Measurements from ENCODE around the gene VWA5B1. TPM values are rescaled to one million over a fixed set of nuclear protein-coding genes. Genes with fewer than 3 reads are reported as not detected.

Gene VWA5B1
- total RNA-seq, 5 donors from 2014 or later (not counting 1 experiment from before 2014, with no cell fraction given), result 0.13 to 0.18 (median 0.15) TPM; not detected in 1

DNA sequence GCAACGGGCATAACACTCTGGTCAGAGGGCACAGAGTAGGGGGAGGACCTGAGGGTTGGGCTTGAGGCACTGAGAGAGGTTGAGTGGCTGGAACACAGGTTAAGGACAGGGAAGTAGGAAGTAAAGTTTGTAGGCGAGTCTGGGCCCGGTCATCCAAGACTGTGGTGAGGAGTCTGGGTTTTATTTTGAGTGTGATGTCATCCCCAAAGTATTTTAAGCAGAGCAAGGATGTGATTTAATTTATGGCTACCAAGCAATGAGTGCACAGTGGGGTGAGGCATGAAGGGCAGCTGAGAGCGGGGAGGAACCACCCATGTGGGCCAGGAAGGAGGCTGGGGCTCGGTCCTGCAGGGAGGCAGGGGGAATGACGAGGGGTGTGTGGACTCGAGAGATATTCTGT is 11.2 kb upstream of the VWA5B1 start:
- H3K27me3 Mint-ChIP-seq, result peaks cover 27 to 40% of the 10 kb centered on the region in 2 donors
- no peaks in the 10 kb centered on the region for H3K4me1 ChIP-seq (ENCODE audit: control insufficient read depth in 1 of 2, extremely low read depth in 1 of 2, insufficient read depth in 2 of 2, low read length in 2 of 2)

DNA sequence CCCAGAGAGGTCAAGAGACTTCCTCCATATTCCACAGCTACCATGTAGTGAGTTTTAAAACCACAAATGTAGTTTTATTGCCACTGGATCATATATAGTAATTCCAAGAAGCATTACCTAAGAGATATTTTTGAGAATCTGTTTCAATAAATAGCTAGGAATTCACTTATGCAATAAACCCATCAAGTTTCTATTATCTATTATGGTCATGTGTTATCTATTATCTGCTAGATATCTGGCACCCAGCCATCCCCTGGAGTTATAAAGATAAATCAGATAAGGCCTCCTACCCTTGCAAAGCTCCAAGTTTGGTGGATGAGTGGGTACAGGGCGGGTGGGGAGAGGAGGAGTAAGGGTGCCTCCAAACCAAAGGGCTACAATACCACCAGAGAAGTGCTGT is 10.3 kb upstream of the VWA5B1 start:
- H3K9me3 Mint-ChIP-seq, result peaks cover 0 to 6% (median 0%) of the 10 kb centered on the region in 3 donors
- no peaks in the 10 kb centered on the region for H3K4me1 ChIP-seq (ENCODE audit: control insufficient read depth in 1 of 2, extremely low read depth in 1 of 2, insufficient read depth in 2 of 2, low read length in 2 of 2)
- no CpG with 5 or more reads among the region's 1 CpG for WGBS (ENCODE audit: insufficient coverage)
- ATAC-seq (replicated peaks in 1 of 4) (no peak), DNase-seq (no peak)
- ChIA-PET CTCF (no interaction called here), POLR2A (no interaction called here)
- no peak overlapping the region for H3K27ac ChIP-seq (ENCODE audit: low read length)
- H3K36me3 ChIP-seq (ENCODE audit: control insufficient read depth in 2 of 2, extremely low read depth in 1 of 2, insufficient read depth in 1 of 2, low read length in 1 of 2), result no peaks in the 10 kb centered on the region
- H3K27ac Mint-ChIP-seq, result no peak overlapping the region
- peaks cover 0 to 32% of the 10 kb centered on the region in 2 experiments for H3K27me3 ChIP-seq (replicated peaks in 1 of 2; ENCODE audit: control insufficient read depth in 2 of 2, extremely low read depth in 1 of 2, insufficient read depth in 2 of 2, low read length in 1 of 2)
- H3K27me3 Mint-ChIP-seq, result peaks cover 30 to 46% of the 10 kb centered on the region in 2 donors
- H3K4me3 Mint-ChIP-seq, result no peak overlapping the region
- no peak overlapping the region for H3K4me3 ChIP-seq (ENCODE audit: control insufficient read depth in 1 of 2, extremely low read depth in 1 of 2, low read length in 1 of 2)
- H3K9me3 ChIP-seq, result no peaks in the 10 kb centered on the region
- no peaks in the 10 kb centered on the region for H3K4me1 Mint-ChIP-seq
- peaks cover 3% of the 10 kb centered on the region for H3K36me3 Mint-ChIP-seq

More for the DNA sequence above, 11.2 kb upstream of the VWA5B1 start:
- no peak overlapping the region for H3K4me3 Mint-ChIP-seq
- H3K9me3 Mint-ChIP-seq, result no peaks in the 10 kb centered on the region
- no peak overlapping the region for H3K27ac Mint-ChIP-seq
- Histone ChIP-seq H3K27me3 (replicated peaks in 1 of 2; ENCODE audit: control insufficient read depth in 2 of 2, extremely low read depth in 1 of 2, insufficient read depth in 2 of 2, low read length in 1 of 2) (peaks cover 0 to 35% of the 10 kb centered on the region in 2 experiments), H3K4me3 (ENCODE audit: control insufficient read depth in 1 of 2, extremely low read depth in 1 of 2, low read length in 1 of 2) (no peak overlapping the region), H3K9me3 (no peaks in the 10 kb centered on the region), H3K36me3 (ENCODE audit: control insufficient read depth in 2 of 2, extremely low read depth in 1 of 2, insufficient read depth in 1 of 2, low read length in 1 of 2) (no peaks in the 10 kb centered on the region), H3K27ac (ENCODE audit: low read length) (no peak overlapping the region)
- no peaks in the 10 kb centered on the region for H3K4me1 Mint-ChIP-seq
- no peaks in the 10 kb centered on the region for H3K36me3 Mint-ChIP-seq
- DNase-seq (no peak), ATAC-seq (replicated peaks in 1 of 4) (no peak)
- POLR2A ChIA-PET, result no interaction called here
- CTCF ChIA-PET, result no interaction called here
- WGBS (ENCODE audit: insufficient coverage), result 58% methylated on average over 4 of the region's 7 CpGs

DNA sequence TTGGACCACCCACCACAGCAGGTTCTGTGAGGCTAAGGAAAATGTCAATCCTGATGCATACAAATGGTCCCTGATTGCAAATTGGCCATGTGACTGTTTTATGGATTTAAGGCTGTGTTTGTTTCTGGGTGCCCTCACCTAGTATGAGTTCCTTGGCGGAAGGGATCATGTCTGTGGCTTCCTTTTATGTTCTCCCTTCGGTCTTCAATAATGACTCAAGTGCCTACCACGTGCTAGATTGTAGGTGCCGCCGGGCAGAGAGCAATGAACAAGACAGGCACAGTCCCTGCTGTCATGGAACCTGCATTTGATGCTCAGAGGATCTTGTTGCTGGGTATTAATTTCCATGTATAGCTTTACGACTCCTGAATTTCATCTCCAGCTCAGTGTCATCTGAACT is 9.8 kb upstream of the VWA5B1 start:
- Mint-ChIP-seq H3K4me3 (no peak overlapping the region), H3K27ac (no peak overlapping the region), H3K9me3 (peaks cover 0 to 6% (median 0%) of the 10 kb centered on the region in 3 donors), H3K4me1 (no peaks in the 10 kb centered on the region), H3K36me3 (peaks cover 3% of the 10 kb centered on the region), H3K27me3 (peaks cover 28 to 50% of the 10 kb centered on the region in 2 donors)
- ATAC-seq (replicated peaks in 1 of 4), result no peak
- ChIA-PET CTCF (no interaction called here), POLR2A (no interaction called here)
- DNase-seq, result no peak
- no peak overlapping the region for H3K27ac ChIP-seq (ENCODE audit: low read length)
- WGBS (ENCODE audit: insufficient coverage), result 86% methylated on average over 6 of the region's 6 CpGs
- H3K4me1 ChIP-seq (ENCODE audit: control insufficient read depth in 1 of 2, extremely low read depth in 1 of 2, insufficient read depth in 2 of 2, low read length in 2 of 2), result no peaks in the 10 kb centered on the region
- H3K4me3 ChIP-seq (ENCODE audit: control insufficient read depth in 1 of 2, extremely low read depth in 1 of 2, low read length in 1 of 2), result no peak overlapping the region
- peaks cover 0 to 27% of the 10 kb centered on the region in 2 experiments for H3K27me3 ChIP-seq (replicated peaks in 1 of 2; ENCODE audit: control insufficient read depth in 2 of 2, extremely low read depth in 1 of 2, insufficient read depth in 2 of 2, low read length in 1 of 2)
- H3K9me3 ChIP-seq, result no peaks in the 10 kb centered on the region
- no peaks in the 10 kb centered on the region for H3K36me3 ChIP-seq (ENCODE audit: control insufficient read depth in 2 of 2, extremely low read depth in 1 of 2, insufficient read depth in 1 of 2, low read length in 1 of 2)

DNA sequence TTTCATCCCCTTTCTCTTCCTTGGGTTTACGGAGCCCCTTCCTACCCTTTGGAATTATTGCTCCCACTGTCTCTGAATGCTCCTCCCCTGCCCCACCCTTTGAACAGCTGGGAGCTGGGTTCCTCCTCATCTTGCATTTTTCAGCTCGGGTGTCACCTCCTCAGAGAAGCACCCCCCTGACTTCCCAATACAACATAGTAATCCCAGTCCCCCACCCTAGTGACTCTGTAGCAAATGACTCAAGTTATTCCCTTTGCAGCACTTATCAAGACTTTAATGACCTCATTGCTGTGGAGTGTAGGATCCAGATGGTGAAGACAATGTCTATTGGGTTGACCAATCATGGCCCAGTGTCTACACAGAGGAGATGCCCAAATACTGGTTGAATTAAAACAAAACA is 8.9 kb upstream of the VWA5B1 start:
- 65% methylated on average over 2 of the region's 2 CpGs for WGBS (ENCODE audit: insufficient coverage)
- POLR2A ChIA-PET, result no interaction called here
- H3K4me3 Mint-ChIP-seq, result no peak overlapping the region
- Histone ChIP-seq H3K36me3 (ENCODE audit: control insufficient read depth in 2 of 2, extremely low read depth in 1 of 2, insufficient read depth in 1 of 2, low read length in 1 of 2) (no peaks in the 10 kb centered on the region), H3K9me3 (no peaks in the 10 kb centered on the region), H3K27ac (ENCODE audit: low read length) (no peak overlapping the region), H3K4me1 (ENCODE audit: control insufficient read depth in 1 of 2, extremely low read depth in 1 of 2, insufficient read depth in 2 of 2, low read length in 2 of 2) (no peaks in the 10 kb centered on the region), H3K4me3 (ENCODE audit: control insufficient read depth in 1 of 2, extremely low read depth in 1 of 2, low read length in 1 of 2) (no peak overlapping the region), H3K27me3 (replicated peaks in 1 of 2; ENCODE audit: control insufficient read depth in 2 of 2, extremely low read depth in 1 of 2, insufficient read depth in 2 of 2, low read length in 1 of 2) (peaks cover 0 to 24% of the 10 kb centered on the region in 2 experiments)
- DNase-seq (no peak), ATAC-seq (replicated peaks in 1 of 4) (no peak)
- peaks cover 3% of the 10 kb centered on the region for H3K36me3 Mint-ChIP-seq
- CTCF ChIA-PET, result no interaction called here
- no peaks in the 10 kb centered on the region for H3K4me1 Mint-ChIP-seq
- H3K27ac Mint-ChIP-seq, result no peak overlapping the region
- peaks cover 0 to 6% (median 0%) of the 10 kb centered on the region in 3 donors for H3K9me3 Mint-ChIP-seq
- H3K27me3 Mint-ChIP-seq, result peaks cover 32 to 45% of the 10 kb centered on the region in 2 donors

DNA sequence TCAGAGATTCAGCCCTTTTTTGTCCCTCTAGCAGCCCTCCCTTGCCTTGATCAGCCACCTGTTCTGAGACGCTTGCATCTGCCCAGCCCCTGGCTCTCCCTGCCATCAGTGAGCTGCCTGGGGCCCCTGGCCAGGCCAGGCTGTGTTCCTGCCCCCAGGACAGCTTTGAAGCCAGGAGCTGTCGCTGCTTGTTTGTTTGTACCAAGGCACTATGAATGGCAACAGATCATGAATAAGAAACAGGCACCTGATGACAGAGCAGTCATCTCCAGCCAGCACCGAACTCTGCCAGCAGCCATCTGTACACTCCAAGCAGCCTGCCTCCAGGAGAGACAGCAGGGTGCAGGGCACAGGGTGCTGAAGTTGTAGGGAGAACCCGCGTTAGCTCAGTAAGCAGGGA is 8.1 kb upstream of the VWA5B1 start:
- no peaks in the 10 kb centered on the region for H3K4me1 Mint-ChIP-seq
- H3K4me1 ChIP-seq (ENCODE audit: control insufficient read depth in 1 of 2, extremely low read depth in 1 of 2, insufficient read depth in 2 of 2, low read length in 2 of 2), result no peaks in the 10 kb centered on the region
- peaks cover 3% of the 10 kb centered on the region for H3K36me3 Mint-ChIP-seq
- H3K9me3 ChIP-seq, result no peaks in the 10 kb centered on the region
- peaks cover 0 to 6% (median 0%) of the 10 kb centered on the region in 3 donors for H3K9me3 Mint-ChIP-seq
- no peak overlapping the region for H3K27ac ChIP-seq (ENCODE audit: low read length)
- no peak for ATAC-seq (replicated peaks in 1 of 4)
- peaks cover 32 to 45% of the 10 kb centered on the region in 2 donors for H3K27me3 Mint-ChIP-seq
- DNase-seq, result no peak
- ChIA-PET POLR2A (no interaction called here), CTCF (no interaction called here)
- no peaks in the 10 kb centered on the region for H3K36me3 ChIP-seq (ENCODE audit: control insufficient read depth in 2 of 2, extremely low read depth in 1 of 2, insufficient read depth in 1 of 2, low read length in 1 of 2)
- no peak overlapping the region for H3K4me3 Mint-ChIP-seq
- 43% methylated on average over 2 of the region's 5 CpGs for WGBS (ENCODE audit: insufficient coverage)
- H3K27ac Mint-ChIP-seq, result no peak overlapping the region
- peaks cover 0 to 22% of the 10 kb centered on the region in 2 experiments for H3K27me3 ChIP-seq (replicated peaks in 1 of 2; ENCODE audit: control insufficient read depth in 2 of 2, extremely low read depth in 1 of 2, insufficient read depth in 2 of 2, low read length in 1 of 2)
- no peak overlapping the region for H3K4me3 ChIP-seq (ENCODE audit: control insufficient read depth in 1 of 2, extremely low read depth in 1 of 2, low read length in 1 of 2)

DNA sequence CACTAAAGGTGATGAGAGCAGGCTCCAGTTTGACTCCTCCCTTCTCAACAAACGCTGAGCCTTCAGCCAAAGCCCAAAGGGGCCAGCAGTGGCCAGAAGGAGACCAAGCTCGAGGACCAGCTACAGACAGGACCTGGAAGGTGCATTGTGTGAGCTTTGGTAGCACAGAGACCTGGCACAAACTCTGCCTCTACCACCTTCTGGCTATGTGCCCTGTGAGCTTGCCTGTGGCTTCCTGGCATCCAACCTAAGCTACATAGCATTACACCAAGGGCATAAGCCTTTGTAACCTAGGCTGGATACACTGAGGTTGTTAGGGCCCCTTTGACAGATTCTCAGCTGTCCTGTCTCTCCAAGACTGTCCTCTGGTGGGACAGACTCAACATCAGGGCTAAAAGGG is 6.6 kb upstream of the VWA5B1 start:
- peaks cover 0 to 26% of the 10 kb centered on the region in 2 experiments for H3K27me3 ChIP-seq (replicated peaks in 1 of 2; ENCODE audit: control insufficient read depth in 2 of 2, extremely low read depth in 1 of 2, insufficient read depth in 2 of 2, low read length in 1 of 2)
- Mint-ChIP-seq H3K27me3 (peaks cover 41 to 45% of the 10 kb centered on the region in 2 donors), H3K4me3 (no peak overlapping the region), H3K9me3 (peaks cover 0 to 6% (median 0%) of the 10 kb centered on the region in 3 donors), H3K4me1 (no peaks in the 10 kb centered on the region), H3K36me3 (peaks cover 3% of the 10 kb centered on the region), H3K27ac (no peak overlapping the region)
- no peak overlapping the region for H3K4me3 ChIP-seq (ENCODE audit: control insufficient read depth in 1 of 2, extremely low read depth in 1 of 2, low read length in 1 of 2)
- H3K27ac ChIP-seq (ENCODE audit: low read length), result no peak overlapping the region
- H3K36me3 ChIP-seq (ENCODE audit: control insufficient read depth in 2 of 2, extremely low read depth in 1 of 2, insufficient read depth in 1 of 2, low read length in 1 of 2), result no peaks in the 10 kb centered on the region
- H3K4me1 ChIP-seq (ENCODE audit: control insufficient read depth in 1 of 2, extremely low read depth in 1 of 2, insufficient read depth in 2 of 2, low read length in 2 of 2), result no peaks in the 10 kb centered on the region
- ChIA-PET POLR2A (no interaction called here), CTCF (no interaction called here)
- DNase-seq (no peak), ATAC-seq (replicated peaks in 1 of 4) (no peak)
- no peaks in the 10 kb centered on the region for H3K9me3 ChIP-seq
- no CpG with 5 or more reads among the region's 2 CpGs for WGBS (ENCODE audit: insufficient coverage)

DNA sequence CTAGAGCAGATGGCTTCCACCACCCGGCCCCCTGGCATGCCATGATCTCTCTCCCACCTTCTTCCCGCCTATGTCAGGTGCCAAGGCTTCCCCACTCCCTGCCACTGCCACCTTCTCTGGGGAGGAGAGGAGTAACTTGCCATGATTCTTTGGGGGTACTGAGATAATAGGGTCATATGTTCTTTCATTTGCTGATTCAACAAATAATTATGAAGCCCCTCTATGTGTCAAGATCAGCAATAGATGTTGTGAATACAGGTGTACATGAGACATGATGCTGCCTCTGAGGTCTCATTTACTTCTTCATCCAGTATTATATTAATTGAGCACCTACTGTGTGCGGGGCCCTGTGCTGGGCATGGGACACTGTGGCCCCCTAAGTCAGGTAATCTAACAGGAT is 6.0 kb upstream of the VWA5B1 start:
- no CpG with 5 or more reads among the region's 3 CpGs for WGBS (ENCODE audit: insufficient coverage)
- ChIA-PET CTCF (no interaction called here), POLR2A (no interaction called here)
- peaks cover 0 to 25% of the 10 kb centered on the region in 2 experiments for H3K27me3 ChIP-seq (replicated peaks in 1 of 2; ENCODE audit: control insufficient read depth in 2 of 2, extremely low read depth in 1 of 2, insufficient read depth in 2 of 2, low read length in 1 of 2)
- no peaks in the 10 kb centered on the region for H3K4me1 ChIP-seq (ENCODE audit: control insufficient read depth in 1 of 2, extremely low read depth in 1 of 2, insufficient read depth in 2 of 2, low read length in 2 of 2)
- H3K27ac Mint-ChIP-seq, result no peak overlapping the region
- H3K36me3 Mint-ChIP-seq, result peaks cover 3% of the 10 kb centered on the region
- H3K27me3 Mint-ChIP-seq, result peaks cover 47% of the 10 kb centered on the region in 2 donors
- H3K4me1 Mint-ChIP-seq, result no peaks in the 10 kb centered on the region
- H3K9me3 ChIP-seq, result no peaks in the 10 kb centered on the region
- no peaks in the 10 kb centered on the region for H3K36me3 ChIP-seq (ENCODE audit: control insufficient read depth in 2 of 2, extremely low read depth in 1 of 2, insufficient read depth in 1 of 2, low read length in 1 of 2)
- H3K4me3 ChIP-seq (ENCODE audit: control insufficient read depth in 1 of 2, extremely low read depth in 1 of 2, low read length in 1 of 2), result no peak overlapping the region
- no peak for DNase-seq
- ATAC-seq (replicated peaks in 1 of 4), result no peak
- H3K4me3 Mint-ChIP-seq, result no peak overlapping the region
- H3K27ac ChIP-seq (ENCODE audit: low read length), result no peak overlapping the region
- peaks cover 0 to 6% (median 0%) of the 10 kb centered on the region in 3 donors for H3K9me3 Mint-ChIP-seq
